GM19455 (cell line): ENCODE measurements around the gene CPO.
A peak's percentile ranks its signal among the peaks of the same experiment; 100 is the strongest.

ENCODE experiments used
- ATAC-seq: cut with Tn5 transposase; IDR thresholded peaks from one replicate; pipeline ENCODE4 v1.9.1; 2021; ENCODE audit not compliant: unreplicated experiment

CPO gene

GRCh38 chr2:206970589-206971360 is 31.5 kb downstream of the CPO start:
- ATAC-seq = no peak

GRCh38 chr2:206971805-206972204 is 32.5 kb downstream of the CPO start:
- ATAC-seq = no peak

DNA sequence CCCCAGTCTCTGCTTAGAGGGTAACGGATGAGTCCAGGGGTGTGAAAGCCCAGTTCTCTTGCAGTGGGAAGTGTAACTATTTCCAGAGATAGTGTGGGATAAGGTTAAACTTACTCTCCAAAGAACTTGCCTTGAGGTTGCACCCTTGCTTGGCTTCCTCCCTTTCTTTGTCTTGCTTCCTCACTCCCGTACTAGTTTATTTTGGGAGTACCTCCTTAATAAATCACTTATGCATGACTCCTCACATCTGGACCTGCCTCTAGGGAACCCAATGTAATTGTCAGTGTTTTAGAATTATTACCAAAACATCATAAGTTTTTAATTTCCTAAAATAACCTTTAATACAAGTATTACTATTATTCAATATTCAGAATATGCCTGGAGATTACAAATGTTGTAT is 35.2 kb downstream of the CPO start:
- no peak for ATAC-seq

GRCh38 chr2:206978746-206979145 is 39.4 kb downstream of the CPO start:
- ATAC-seq = no peak

- no peak for ATAC-seq
These were observed 40.0 kb downstream of the CPO start for GRCh38 chr2:206979365-206979764.

DNA sequence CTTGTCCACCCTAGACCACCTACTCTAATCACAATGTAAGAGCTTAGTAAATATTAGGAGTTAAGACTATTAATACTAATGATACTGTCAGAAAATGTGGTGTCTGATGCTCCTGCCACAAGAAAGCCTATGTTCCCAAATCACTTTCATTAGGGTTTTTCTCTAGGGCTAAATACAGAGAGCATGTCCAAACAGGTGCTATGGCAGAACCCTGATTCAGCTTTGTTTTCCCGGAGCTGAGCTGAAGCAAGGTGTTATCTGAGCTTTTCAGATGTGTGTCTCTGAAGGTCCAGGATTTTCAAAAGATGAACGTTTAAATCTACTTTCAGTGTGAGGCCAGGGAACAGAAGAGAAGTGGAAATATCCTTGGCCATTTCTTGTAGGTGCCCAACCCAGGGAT is 40.6 kb downstream of the CPO start:
- ATAC-seq = no peak

DNA sequence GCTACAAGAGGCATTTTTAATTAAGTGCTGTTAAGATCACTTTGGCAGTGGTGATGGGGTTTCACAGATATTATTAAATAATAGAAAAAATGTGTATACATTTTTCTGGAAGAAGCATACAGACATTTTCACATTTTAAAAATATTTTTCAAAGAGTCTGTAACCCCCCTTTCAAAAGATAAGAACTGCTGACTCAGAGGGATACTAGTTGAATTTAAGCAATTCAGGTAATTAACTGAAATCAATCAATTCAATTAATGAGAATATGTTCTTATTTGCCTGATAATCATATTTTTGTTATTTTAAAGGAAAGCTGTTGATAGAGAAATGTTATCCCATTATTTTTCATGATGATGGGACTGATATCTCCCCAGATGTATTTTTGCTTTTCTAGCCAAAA is 41.1 kb downstream of the CPO start:
- no peak for ATAC-seq

GRCh38 chr2:206981086-206981674 is 41.9 kb downstream of the CPO start:
- no peak for ATAC-seq

DNA sequence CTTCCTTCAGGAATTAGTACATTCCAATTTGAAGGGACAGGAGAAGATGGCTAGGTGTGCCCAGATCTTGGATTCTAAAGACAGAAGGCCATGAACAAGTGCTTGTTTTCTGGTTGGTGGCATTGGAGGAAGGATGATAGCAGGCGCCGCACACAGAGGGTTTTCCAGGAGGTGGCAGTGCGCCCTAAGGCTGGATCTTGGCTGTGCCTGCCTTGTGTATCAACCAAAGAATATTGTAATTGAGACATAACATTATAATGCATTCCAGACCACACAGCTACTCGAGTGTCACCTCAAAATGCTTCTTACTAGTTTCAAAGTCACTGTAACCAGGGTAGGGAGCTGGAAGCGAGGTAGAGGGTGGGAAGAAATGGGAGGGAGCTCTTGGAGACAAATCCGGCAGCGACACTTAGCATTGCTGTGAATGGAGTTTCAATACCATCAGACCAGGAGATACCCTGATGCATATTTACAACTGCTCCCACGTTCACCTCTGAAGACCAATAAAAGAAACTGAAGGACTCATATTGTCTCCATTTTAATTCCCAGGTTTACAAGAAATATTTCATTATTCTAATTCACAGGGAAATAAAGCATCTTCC is 42.5 kb downstream of the CPO start:
- no peak for ATAC-seq

GRCh38 chr2:206982360-206982955 is 43.1 kb downstream of the CPO start:
- no peak for ATAC-seq

GRCh38 chr2:206983161-206983859 is 44.0 kb downstream of the CPO start:
- ATAC-seq = no peak

- no peak for ATAC-seq
These were observed 44.9 kb downstream of the CPO start for GRCh38 chr2:206984206-206984605.

DNA sequence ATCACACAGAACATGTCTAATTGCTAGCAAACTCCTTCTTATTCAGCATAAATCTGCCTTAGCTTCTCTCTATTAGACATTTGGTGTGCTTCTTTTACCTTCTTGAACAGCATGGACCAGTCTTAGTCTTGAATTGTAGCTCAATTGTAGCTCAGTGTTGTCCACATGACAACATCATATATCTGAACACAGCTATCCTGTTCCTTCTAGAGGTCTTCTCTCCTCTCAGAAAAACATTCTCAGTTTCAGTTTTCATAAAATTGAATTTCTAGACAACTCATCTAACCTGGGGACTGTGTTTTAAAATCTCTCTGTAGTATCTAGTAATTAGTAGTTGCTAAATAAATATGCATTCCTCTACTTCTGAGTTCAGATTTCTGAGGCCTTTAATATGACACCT is 47.6 kb downstream of the CPO start:
- no peak for ATAC-seq

GRCh38 chr2:206987810-206988209 is 48.5 kb downstream of the CPO start:
- no peak for ATAC-seq

GRCh38 chr2:206988884-206989283 is 49.6 kb downstream of the CPO start:
- no peak for ATAC-seq

- peak; percentile 82 for ATAC-seq
These were observed 50.0 kb downstream of the CPO start for GRCh38 chr2:206989311-206989710.

DNA sequence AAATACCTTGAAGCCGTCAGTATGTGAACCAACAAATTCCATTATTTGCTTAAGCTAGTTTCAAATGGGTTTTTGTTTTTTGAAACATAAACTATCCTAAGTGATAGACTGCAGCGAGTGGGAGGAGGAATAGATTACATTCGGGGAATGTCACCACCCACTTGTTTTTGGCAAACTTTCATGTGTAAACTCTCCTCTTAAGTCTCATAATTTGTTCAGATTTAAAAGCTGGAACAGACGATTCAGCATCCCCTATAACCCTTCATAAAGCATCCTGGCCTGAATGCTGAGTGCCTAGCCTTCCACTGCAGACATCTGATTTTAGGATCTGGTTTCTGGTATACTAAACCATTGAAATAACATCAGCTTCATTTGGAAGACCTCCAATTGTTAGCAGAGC is 51.0 kb downstream of the CPO start:
- no peak for ATAC-seq

GRCh38 chr2:206991070-206991469 is 51.8 kb downstream of the CPO start:
- ATAC-seq = no peak

DNA sequence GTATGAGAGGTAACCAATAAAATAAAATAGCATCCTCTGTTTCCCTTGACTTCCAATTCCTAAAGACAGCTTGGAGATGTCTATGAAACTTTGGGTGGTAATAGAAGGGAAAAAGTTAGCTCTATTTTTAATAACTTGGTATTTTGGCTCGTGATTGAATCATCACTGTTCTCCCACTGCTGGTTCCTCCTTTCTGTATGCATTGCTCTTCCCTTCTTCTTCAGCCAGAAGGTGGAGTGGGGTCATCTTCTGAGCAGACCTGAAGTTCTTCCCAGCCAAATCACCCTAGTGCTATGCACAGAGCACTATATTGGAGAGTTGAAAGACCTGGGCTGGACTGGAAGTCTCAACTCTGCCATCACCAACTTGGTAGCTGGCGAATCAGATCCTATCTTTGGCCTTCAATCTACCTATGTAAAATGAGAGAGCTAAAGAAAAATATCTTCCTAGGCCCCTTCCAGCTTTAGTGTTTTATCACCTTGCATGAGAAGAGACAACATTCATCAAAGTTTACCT is 54.1 kb downstream of the CPO start:
- no peak for ATAC-seq

DNA sequence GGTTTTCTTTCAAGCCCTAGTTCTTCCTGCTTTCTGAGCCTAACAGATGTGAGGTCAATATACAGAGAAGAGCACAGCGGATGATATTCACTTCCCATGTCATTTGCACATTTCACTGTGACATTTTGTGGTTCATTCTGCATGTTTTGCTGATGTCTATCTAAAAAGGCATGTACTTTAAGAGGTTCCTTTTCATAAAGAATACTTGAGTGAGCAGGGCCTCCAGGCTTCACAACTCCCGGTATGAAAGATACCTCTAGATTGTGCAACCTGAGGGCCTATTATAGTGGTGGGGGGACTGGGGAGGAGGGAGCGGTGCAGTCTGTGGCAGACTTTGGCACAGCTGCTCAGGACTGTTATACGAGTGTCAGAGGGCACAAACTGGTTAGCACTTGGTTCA is 54.6 kb downstream of the CPO start:
- ATAC-seq = no peak

DNA sequence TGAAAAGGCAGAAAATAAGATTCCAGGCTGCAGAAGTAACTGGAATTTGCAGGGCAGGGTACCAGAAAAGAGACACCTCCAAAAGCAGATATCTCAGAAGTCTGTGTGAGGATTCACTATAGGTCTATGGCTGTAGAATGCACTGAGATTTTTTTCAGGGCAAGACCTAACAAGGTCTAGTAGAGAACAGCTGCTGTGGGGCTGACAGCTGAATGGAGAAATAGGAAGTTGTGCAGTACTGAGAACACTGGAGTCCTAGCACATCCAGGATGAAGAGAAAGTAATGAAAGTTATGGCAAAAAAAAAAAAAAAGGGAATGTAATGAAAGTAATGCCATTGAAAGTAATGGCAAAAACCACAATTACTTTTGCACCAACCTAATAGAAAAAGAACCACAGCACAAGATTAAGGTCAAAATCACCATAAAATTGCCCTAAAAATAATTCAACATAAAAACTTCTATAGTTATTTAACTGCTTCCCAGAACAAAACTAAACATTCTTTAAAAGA is 57.3 kb downstream of the CPO start:
- ATAC-seq = no peak
